Adrenal gland (tissue), 12 donors: ENCODE data around the gene CD163L1. TPM values are rescaled to one million over a fixed set of nuclear protein-coding genes. Genes with fewer than 3 reads are reported as not detected.

Source experiments
- DNase-seq, 7 donors: peaks; one replicate each; pipeline ENCODE4 v3.0.0-alpha.2; 2019 to 2020
- H3K27ac ChIP-seq, 5 donors: fragments of 200-600 bp; sonication (generic) in 4 of 5; 1 replicate in 3 of 5; 2 replicates in 2 of 5; pipeline versions ENCODE4 v1.5.1 to v1.8.0; 2016 to 2020; ENCODE audit warnings: mild to moderate bottlenecking in 1 of 5
- H3K27me3 ChIP-seq: fragments of 200-600 bp; 2 replicates; pipeline ENCODE4 v1.8.0; 2021
- H3K36me3 ChIP-seq, 2 donors: fragments of 200-600 bp; replicated peaks in 1 of 2; 1 replicate in 1 of 2; 2 replicates in 1 of 2; pipeline versions ENCODE4 v1.5.1 to v1.8.0; 2018 to 2022
- H3K4me1 ChIP-seq, 2 donors: fragments of 200-600 bp; replicated peaks in 1 of 2; 1 replicate in 1 of 2; 2 replicates in 1 of 2; pipeline versions ENCODE4 v1.5.1 to v1.8.0; 2018 to 2021
- H3K4me3 ChIP-seq, 4 donors: fragments of 200-600 bp; sonication (generic) in 3 of 4; one replicate each; pipeline ENCODE4 v1.5.1; 2016 to 2018
- H3K9me3 ChIP-seq, 3 donors: fragments of 200-600 bp; sonication (generic) in 1 of 3; replicated peaks in 1 of 3; 1 replicate in 2 of 3; 2 replicates in 1 of 3; pipeline versions ENCODE4 v1.5.1 to v1.8.0; 2016 to 2021
- CTCF ChIP-seq, 6 experiments: fragments of 450-650 bp in 4 of 6; fragments of 200-600 bp in 2 of 6; sonication (generic) in 1 of 6; IDR thresholded peaks; 1 replicate in 5 of 6; 2 replicates in 1 of 6; pipeline versions ENCODE4 v1.5.1 to v1.8.0; 2016 to 2021; ENCODE audit warnings: antibody characterized with exemption in 6 of 6, mild to moderate bottlenecking in 2 of 6, moderate library complexity in 1 of 6
- POLR2A ChIP-seq, 2 donors: fragments of 450-650 bp; IDR thresholded peaks; one replicate each; pipeline ENCODE4 v1.6.1; 2017; ENCODE audit warnings: antibody characterized with exemption in 2 of 2, mild to moderate bottlenecking in 2 of 2, moderate library complexity in 1 of 2
- WGBS, 4 donors: extraction: QIAGEN DNeasy Blood & Tissue Kit in 2 of 4; methylation state at CpG; one replicate each; pipeline versions ENCODE4 v1.1.5 to v1.1.7; 2013 to 2017; 5-methylcytosine and 5-hydroxymethylcytosine counted together
- intact Hi-C, 2 donors: fragments of 100-400 bp; cut with DNase I; formaldehyde crosslinking; loops; one replicate each; pipeline versions ENCODE4 v1.14.1 to v1.15.0; 2022 to 2023
- polyA plus RNA-seq, 3 donors: library from polyadenylated mRNA; stranded (reverse); fragments of 200-250 nt in 2 of 3; fragments of 350-450 nt in 1 of 3; fragmentation: Illumina TruSeq in 1 of 3; extraction: RNeasy Lipid Tissue Mini Kit (QIAGEN cat#74804) in 1 of 3; gene quantifications; one replicate each; pipeline ENCODE4 v1.2.3, GENCODE V29; 2013 to 2014
- total RNA-seq, 9 donors: library from RNA; depleted of rRNA in 4 of 9; stranded (reverse); fragments of >200 nt in 4 of 9; fragments of 120-200 nt in 1 of 9; fragmentation: NEBNext Ultra II Directional in 1 of 9; extraction: Animal tissue kit (Norgen Biotek cat#: 25700) in 1 of 9; gene quantifications; one replicate each; pipeline versions ENCODE4 v1.1.0 to v1.2.4, GENCODE V29; 2013 to 2023
- donor health status: healthy with polysubstance abuse.
- donor health status: Bipolar disorder and iron deficiency.
- donor health status: DM: yes; HTN: yes; CAD: no.
- donor health status: DM: no; HTN: no; CAD: no.
- donor health status: DM: no; HTN: no; CAD: no.
- donor health status: DM: yes; HTN: yes; CAD: no.

Gene CD163L1
- total and polyA plus RNA-seq, 12 donors, result 1.1 to 8.9 (median 4.0) TPM

- H3K36me3 ChIP-seq, result no peaks in the 10 kb centered on the region
- intact Hi-C loops, result no loop called here
- no peak overlapping the region for H3K27ac ChIP-seq
- no peak for TF ChIP-seq POLR2A (IDR thresholded peaks at IDR 0.05)
- TF ChIP-seq CTCF (IDR thresholded peaks at IDR 0.05), result no peak
- H3K9me3 ChIP-seq, result peaks cover 0 to 5% (median 0%) of the 10 kb centered on the region in 3 donors
- no peaks in the 10 kb centered on the region for H3K4me1 ChIP-seq
- H3K4me3 ChIP-seq, result no peak overlapping the region
- 34 to 62% (median 49%) methylated on average over 2 of the region's 2 CpGs for WGBS, 4 donors
- DNase-seq, result no peak
- no peaks in the 10 kb centered on the region for H3K27me3 ChIP-seq
These were observed 92.8 kb downstream of the CD163L1 start for GRCh38 chr12:7351177-7351576.

GRCh38 chr12:7349418-7349817, 94.5 kb downstream of the CD163L1 start:
- 59 to 82% (median 77%) methylated on average over 4 of the region's 4 CpGs for WGBS, 4 donors
- H3K4me1 ChIP-seq, result no peaks in the 10 kb centered on the region
- no peaks in the 10 kb centered on the region for H3K27me3 ChIP-seq
- H3K36me3 ChIP-seq, result no peaks in the 10 kb centered on the region
- peaks cover 0 to 5% (median 0%) of the 10 kb centered on the region in 3 donors for H3K9me3 ChIP-seq
- no peak for TF ChIP-seq POLR2A (IDR thresholded peaks at IDR 0.05)
- no peak for TF ChIP-seq CTCF (IDR thresholded peaks at IDR 0.05)
- no peak for DNase-seq
- H3K27ac ChIP-seq, result no peak overlapping the region
- intact Hi-C loops, result no loop called here
- no peak overlapping the region for H3K4me3 ChIP-seq

- 68 to 77% (median 73%) methylated on average over 6 of the region's 6 CpGs for WGBS, 4 donors
- no peaks in the 10 kb centered on the region for H3K9me3 ChIP-seq
These were observed 97.3 kb downstream of the CD163L1 start for GRCh38 chr12:7346551-7347225.

More at GRCh38 chr12:7346551-7347225, 97.3 kb downstream of the CD163L1 start:
- no peaks in the 10 kb centered on the region for H3K36me3 ChIP-seq
- TF ChIP-seq CTCF (IDR thresholded peaks at IDR 0.05) (no peak), POLR2A (IDR thresholded peaks at IDR 0.05) (no peak)
- intact Hi-C loops, result no loop called here
- no peak overlapping the region for H3K4me3 ChIP-seq
- H3K27me3 ChIP-seq, result no peaks in the 10 kb centered on the region
- H3K27ac ChIP-seq, result no peak overlapping the region
- H3K4me1 ChIP-seq, result no peaks in the 10 kb centered on the region
- no peak for DNase-seq
